H1 (cell line): ENCODE results near the gene ASAP3. TPM values are rescaled to one million over a fixed set of nuclear protein-coding genes. Genes with fewer than 3 reads are reported as not detected.

Experiments used
- BCL11A ChIP-seq, 2 experiments: IDR thresholded peaks; one replicate each; pipeline ENCODE4 v1.6.1; 2011; ENCODE audit warnings: low read depth in 2 of 2, low read length in 2 of 2, mild to moderate bottlenecking in 2 of 2
- BRCA1 ChIP-seq: IDR thresholded peaks from 2 replicates; pipeline ENCODE4 v1.6.1; 2012; ENCODE audit warnings: low read depth, low read length, improper control_type of control experiment
- CTCF ChIP-seq, 3 experiments: IDR thresholded peaks; 1 replicate in 2 of 3; 2 replicates in 1 of 3; pipeline versions ENCODE4 v1.5.1 to v1.6.1; 2011; ENCODE audit warnings: low read length in 3 of 3, mild to moderate bottlenecking in 3 of 3, inconsistent platforms in 2 of 3, low read depth in 1 of 3, moderate library complexity in 1 of 3; ENCODE audit not compliant: insufficient read depth in 1 of 3; ENCODE audit errors: control extremely low read depth in 1 of 3
- EGR1 ChIP-seq: IDR thresholded peaks from 2 replicates; pipeline ENCODE4 v1.6.1; 2011; ENCODE audit warnings: low read depth, low read length, borderline replicate concordance
- JUN ChIP-seq: IDR thresholded peaks from 2 replicates; pipeline ENCODE4 v1.6.1; 2011; ENCODE audit warnings: low read depth, mild to moderate bottlenecking, improper control_type of control experiment, low read length
- KDM5A ChIP-seq: fragments of 200-600 bp; IDR thresholded peaks from 2 replicates; pipeline ENCODE4 v1.7.1; 2012; ENCODE audit warnings: mild to moderate bottlenecking, low read length, inconsistent platforms, mixed read lengths
- POU5F1 ChIP-seq: IDR thresholded peaks from 2 replicates; pipeline ENCODE4 v1.6.1; 2011; ENCODE audit warnings: low read depth, mild to moderate bottlenecking, low read length, moderate library complexity
- RAD21 ChIP-seq, 2 experiments: IDR thresholded peaks in 1 of 2; conservative IDR thresholded peaks in 1 of 2; 2 replicates each; pipeline ENCODE4 v1.6.1; 2011; ENCODE audit warnings: low read depth in 2 of 2, low read length in 2 of 2, improper control_type of control experiment in 1 of 2, inconsistent platforms in 1 of 2, mild to moderate bottlenecking in 1 of 2, moderate library complexity in 1 of 2
- RFX5 ChIP-seq: IDR thresholded peaks from 2 replicates; pipeline ENCODE4 v1.6.1; 2011; ENCODE audit warnings: low read depth, low read length, improper control_type of control experiment, borderline replicate concordance
- RXRA ChIP-seq: IDR thresholded peaks from 2 replicates; pipeline ENCODE4 v1.6.1; 2011; ENCODE audit warnings: low read depth, mild to moderate bottlenecking, low read length, moderate library complexity; ENCODE audit not compliant: insufficient read depth
- SAP30 ChIP-seq: fragments of 300-600 bp; sonication (generic); IDR thresholded peaks from 2 replicates; pipeline ENCODE4 v1.7.1; 2012; ENCODE audit warnings: low read length, moderate library complexity, mild to moderate bottlenecking, inconsistent platforms; ENCODE audit not compliant: insufficient read depth, insufficient replicate concordance
- SIRT6 ChIP-seq: IDR thresholded peaks from one replicate; pipeline ENCODE4 v1.7.1; 2012; ENCODE audit warnings: low read length, inconsistent platforms
- SP1 ChIP-seq: IDR thresholded peaks from 2 replicates; pipeline ENCODE4 v1.6.1; 2011; ENCODE audit warnings: low read depth, low read length
- SP4 ChIP-seq: IDR thresholded peaks from 2 replicates; pipeline ENCODE4 v1.6.1; 2012; ENCODE audit warnings: low read length, inconsistent platforms
- SUZ12 ChIP-seq: fragments of 200-600 bp; sonication (generic); IDR thresholded peaks from 2 replicates; pipeline ENCODE4 v1.6.1; 2012; ENCODE audit warnings: mild to moderate bottlenecking, inconsistent platforms, low read length, moderate library complexity, mixed read lengths
- TAF1 ChIP-seq: IDR thresholded peaks from 2 replicates; pipeline ENCODE4 v1.6.1; 2011; ENCODE audit warnings: mild to moderate bottlenecking, low read depth, low read length
- TAF7 ChIP-seq: optimal IDR thresholded peaks from 2 replicates; pipeline ENCODE3; 2011; ENCODE audit warnings: low read depth, mild to moderate bottlenecking, inconsistent platforms, low read length, moderate library complexity, borderline replicate concordance
- TBP ChIP-seq: IDR thresholded peaks from 2 replicates; pipeline ENCODE4 v1.6.1; 2011; ENCODE audit warnings: low read depth, low read length, improper control_type of control experiment
- USF2 ChIP-seq: IDR thresholded peaks from 2 replicates; pipeline ENCODE4 v1.6.1; 2011; ENCODE audit warnings: low read length, improper control_type of control experiment
- YY1 ChIP-seq: IDR thresholded peaks from 2 replicates; pipeline ENCODE4 v1.6.1; 2011; ENCODE audit warnings: low read depth, mild to moderate bottlenecking, low read length
- polyA plus RNA-seq, 7 experiments: library from polyadenylated mRNA; depleted of rRNA in 3 of 7; stranded (reverse) in 5 of 7; unstranded in 2 of 7; fragments of >200 nt in 5 of 7; fragments of 200-250 nt in 2 of 7; gene quantifications; 1 replicate in 5 of 7; 2 replicates in 1 of 7; 4 replicates in 1 of 7; pipeline versions ENCODE4 v1.2.1 to v1.2.3, GENCODE V29; 2011 to 2013; ENCODE audit warnings: missing spikeins in 2 of 7, mixed read lengths in 2 of 7
- total RNA-seq: library from RNA; stranded (reverse); fragmentation: NEBNext Ultra II Directional; extraction: Animal tissue kit (Norgen Biotek cat#: 25700); gene quantifications from 2 replicates; pipeline ENCODE4 v1.2.1, GENCODE V29; 2021

The ASAP3 gene
- total and polyA plus RNA-seq, 2 of the 8 experiments (the other 6 are each of a cell fraction or from before 2014, with no cell fraction given), result 53.1 to 58.0 TPM

- TF ChIP-seq YY1 (peak; percentile 8; the same call in 1 of the 2 replicates), USF2 (no peak), CTCF (IDR thresholded peaks at IDR 0.05; ENCODE audit: control extremely low read depth in 1 of 3, insufficient read depth in 1 of 3, low read depth in 1 of 3, low read length in 3 of 3) (peak in 2 of 3 experiments; percentile 7 to 28; a peak in 1 of 4 replicates), SAP30 (peak; percentile 22), RXRA (no peak), BCL11A (IDR thresholded peaks at IDR 0.05; ENCODE audit: low read depth in 2 of 2, low read length in 2 of 2) (no peak), SUZ12 (no peak; the same call in 1 of the 2 replicates), JUN (no peak), POU5F1 (no peak), SP1 (no peak), SP4 (no peak), RFX5 (no peak), SIRT6 (no peak), EGR1 (no peak), BRCA1 (no peak), TBP (peak; percentile 19; the same call in 1 of the 2 replicates), TAF7 (peak; percentile 28), KDM5A (no peak), TAF1 (peak; percentile 77; the same call in 1 of the 2 replicates), RAD21 (IDR thresholded peaks at IDR 0.05 in 1 of 2, conservative IDR thresholded peaks at IDR 0.05 in 1 of 2; ENCODE audit: low read depth in 2 of 2, low read length in 2 of 2) (no peak)
Measured at GRCh38 chr1:23483321-23484252, at the start of gene ASAP3 (continued).
